ENCODE results near the gene ATP2B3. TPM values are rescaled to one million over a fixed set of nuclear protein-coding genes. Genes with fewer than 3 reads are reported as not detected.

Gene ATP2B3
- total RNA-seq, 1 donor from 2014 or later: not detected

DNA sequence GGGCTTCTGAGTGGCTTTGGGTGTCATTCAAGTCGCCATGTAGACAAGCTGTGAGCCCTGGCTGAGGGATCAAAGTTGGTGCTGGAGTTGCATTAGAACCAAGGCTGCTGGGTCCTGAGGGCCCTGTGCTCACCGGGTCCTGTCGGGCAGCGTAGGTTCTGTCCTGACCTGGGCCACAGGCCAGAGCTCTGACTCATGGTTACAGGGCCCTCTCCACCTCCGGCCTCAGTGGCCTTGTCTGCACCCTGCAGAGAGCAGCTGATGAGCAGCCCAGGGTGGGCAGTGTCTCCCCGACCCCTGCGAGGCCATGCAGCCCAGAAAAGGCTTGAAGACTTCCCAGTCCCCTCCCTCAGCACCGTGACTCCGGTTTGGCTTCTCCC is 22.5 kb downstream of the ATP2B3 start:
- H3K9me3 ChIP-seq (replicated peaks): no peaks in the 10 kb centered on the region
- H3K27ac ChIP-seq (replicated peaks): no peak overlapping the region
- H3K4me1 ChIP-seq: no peaks in the 10 kb centered on the region
- DNase-seq: no peak
- intact Hi-C loops (cut with micrococcal nuclease): no loop called here
- no peaks in the 10 kb centered on the region for H3K36me3 ChIP-seq
- no peak overlapping the region for H3K4me3 ChIP-seq
- peaks cover 4% of the 10 kb centered on the region for H3K27me3 ChIP-seq (ENCODE audit: low read depth)
- TF ChIP-seq, protein P1, sequence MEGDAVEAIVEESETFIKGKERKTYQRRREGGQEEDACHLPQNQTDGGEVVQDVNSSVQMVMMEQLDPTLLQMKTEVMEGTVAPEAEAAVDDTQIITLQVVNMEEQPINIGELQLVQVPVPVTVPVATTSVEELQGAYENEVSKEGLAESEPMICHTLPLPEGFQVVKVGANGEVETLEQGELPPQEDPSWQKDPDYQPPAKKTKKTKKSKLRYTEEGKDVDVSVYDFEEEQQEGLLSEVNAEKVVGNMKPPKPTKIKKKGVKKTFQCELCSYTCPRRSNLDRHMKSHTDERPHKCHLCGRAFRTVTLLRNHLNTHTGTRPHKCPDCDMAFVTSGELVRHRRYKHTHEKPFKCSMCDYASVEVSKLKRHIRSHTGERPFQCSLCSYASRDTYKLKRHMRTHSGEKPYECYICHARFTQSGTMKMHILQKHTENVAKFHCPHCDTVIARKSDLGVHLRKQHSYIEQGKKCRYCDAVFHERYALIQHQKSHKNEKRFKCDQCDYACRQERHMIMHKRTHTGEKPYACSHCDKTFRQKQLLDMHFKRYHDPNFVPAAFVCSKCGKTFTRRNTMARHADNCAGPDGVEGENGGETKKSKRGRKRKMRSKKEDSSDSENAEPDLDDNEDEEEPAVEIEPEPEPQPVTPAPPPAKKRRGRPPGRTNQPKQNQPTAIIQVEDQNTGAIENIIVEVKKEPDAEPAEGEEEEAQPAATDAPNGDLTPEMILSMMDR (IDR thresholded peaks at IDR 0.05; ENCODE audit: borderline replicate concordance): no peak

DNA sequence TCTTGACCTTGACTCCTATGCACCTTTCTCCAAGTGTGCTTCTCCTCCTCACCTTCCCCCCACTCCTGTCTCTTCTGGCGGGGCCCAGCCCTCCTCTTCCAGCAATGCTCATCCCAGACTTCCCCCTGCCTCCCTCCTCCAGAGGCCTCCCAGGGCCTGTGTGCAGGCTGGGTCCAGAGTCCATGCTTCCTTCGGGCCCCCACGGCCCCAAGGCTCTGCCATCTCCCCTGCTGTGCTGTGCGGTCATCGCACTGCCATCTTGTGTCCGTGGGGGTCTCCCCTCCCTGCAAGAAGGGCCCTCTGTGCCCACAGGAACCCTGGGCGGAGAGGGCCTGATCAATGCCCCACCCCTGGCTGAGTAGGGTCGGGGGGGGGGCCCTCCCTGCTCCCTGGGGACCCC is 27.3 kb downstream of the ATP2B3 start:
- no peak overlapping the region for H3K4me3 ChIP-seq
- no peaks in the 10 kb centered on the region for H3K4me1 ChIP-seq
- H3K27ac ChIP-seq (replicated peaks): no peak overlapping the region
- no peaks in the 10 kb centered on the region for H3K9me3 ChIP-seq (replicated peaks)
- no peak for DNase-seq
- no peaks in the 10 kb centered on the region for H3K36me3 ChIP-seq
- TF ChIP-seq, protein P1 (IDR thresholded peaks at IDR 0.05; ENCODE audit: borderline replicate concordance): no peak
- peaks cover 6% of the 10 kb centered on the region for H3K27me3 ChIP-seq (ENCODE audit: low read depth)
- intact Hi-C loops (cut with micrococcal nuclease): no loop called here

- DNase-seq: no peak
These were observed 28.9 kb downstream of the ATP2B3 start for GRCh38 chrX:153546386-153546785.

DNA sequence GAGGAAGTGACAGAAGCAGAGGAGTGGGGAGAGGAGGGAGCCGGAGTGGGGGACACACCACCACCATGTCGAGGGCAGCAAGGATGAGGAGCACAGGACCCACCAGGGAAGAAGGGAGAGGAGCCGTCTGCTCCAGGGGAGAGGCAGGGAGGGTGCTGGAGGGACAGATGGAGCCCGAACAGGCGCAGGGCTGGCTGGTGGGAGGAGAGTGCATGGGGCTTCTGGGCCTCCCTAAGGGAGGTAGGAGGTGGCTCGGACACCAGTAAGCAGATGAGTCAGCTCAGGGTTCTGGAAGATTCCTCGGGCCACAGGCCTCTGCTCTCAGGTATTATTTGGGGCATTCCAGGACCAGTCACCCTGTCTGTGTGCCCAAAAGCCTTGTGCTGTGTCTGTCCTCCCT is 29.8 kb downstream of the ATP2B3 start:
- intact Hi-C loops (cut with micrococcal nuclease): no loop called here
- no peaks in the 10 kb centered on the region for H3K36me3 ChIP-seq
- no peak for DNase-seq
- no peaks in the 10 kb centered on the region for H3K9me3 ChIP-seq (replicated peaks)
- TF ChIP-seq, protein P1 (IDR thresholded peaks at IDR 0.05; ENCODE audit: borderline replicate concordance): no peak
- H3K27me3 ChIP-seq (ENCODE audit: low read depth): peaks cover 6% of the 10 kb centered on the region
- H3K4me3 ChIP-seq: no peak overlapping the region
- no peaks in the 10 kb centered on the region for H3K4me1 ChIP-seq
- no peak overlapping the region for H3K27ac ChIP-seq (replicated peaks)

More at GRCh38 chrX:153546386-153546785, 28.9 kb downstream of the ATP2B3 start:
- Histone ChIP-seq H3K4me1 (no peaks in the 10 kb centered on the region), H3K27me3 (ENCODE audit: low read depth) (peaks cover 6% of the 10 kb centered on the region), H3K4me3 (no peak overlapping the region), H3K36me3 (no peaks in the 10 kb centered on the region), H3K9me3 (replicated peaks) (no peaks in the 10 kb centered on the region), H3K27ac (replicated peaks) (no peak overlapping the region)
- intact Hi-C loops (cut with micrococcal nuclease): no loop called here
- TF ChIP-seq, protein P1 (IDR thresholded peaks at IDR 0.05; ENCODE audit: borderline replicate concordance): no peak

GRCh38 chrX:153549231-153549630 is 31.8 kb downstream of the ATP2B3 start:
- Histone ChIP-seq H3K9me3 (replicated peaks) (no peaks in the 10 kb centered on the region), H3K4me1 (no peaks in the 10 kb centered on the region), H3K27me3 (ENCODE audit: low read depth) (peaks cover 6% of the 10 kb centered on the region), H3K36me3 (no peaks in the 10 kb centered on the region), H3K4me3 (no peak overlapping the region), H3K27ac (replicated peaks) (no peak overlapping the region)
- intact Hi-C loops (cut with micrococcal nuclease): no loop called here
- no peak for DNase-seq
- TF ChIP-seq, protein P1 (IDR thresholded peaks at IDR 0.05; ENCODE audit: borderline replicate concordance): no peak

- H3K4me1 ChIP-seq: no peaks in the 10 kb centered on the region
- H3K9me3 ChIP-seq (replicated peaks): no peaks in the 10 kb centered on the region
- no peak overlapping the region for H3K27ac ChIP-seq (replicated peaks)
- no peaks in the 10 kb centered on the region for H3K36me3 ChIP-seq
- peaks cover 6% of the 10 kb centered on the region for H3K27me3 ChIP-seq (ENCODE audit: low read depth)
- TF ChIP-seq, protein P1 (IDR thresholded peaks at IDR 0.05; ENCODE audit: borderline replicate concordance): no peak
- DNase-seq: no peak
- intact Hi-C loops (cut with micrococcal nuclease): no loop called here
- H3K4me3 ChIP-seq: no peak overlapping the region
These were observed 32.4 kb downstream of the ATP2B3 start for GRCh38 chrX:153549807-153550206.
